ENCODE results near the gene GCC2. TPM values are rescaled to one million over a fixed set of nuclear protein-coding genes. Genes with fewer than 3 reads are reported as not detected.
"Not testable (repeated sequence)": the region's sequence is repeated elsewhere in the genome, so short reads cannot be mapped to it uniquely, and the experiment has no call there.

GCC2 gene
- total RNA-seq, 1 donor from 2014 or later: 30.0 TPM

GRCh38 chr2:108477099-108477498, 28.1 kb downstream of the GCC2 start:
- Histone ChIP-seq H3K4me3 (no peak overlapping the region), H3K4me1 (no peaks in the 10 kb centered on the region), H3K9me3 (no peaks in the 10 kb centered on the region), H3K27me3 (no peaks in the 10 kb centered on the region), H3K27ac (no peak overlapping the region), H3K36me3 (peaks cover 0 to 70% of the 10 kb centered on the region in 2 donors)
- no peak for DNase-seq (ENCODE audit: extremely low spot score in 2 of 2)
- no peak for TF ChIP-seq POLR2A (IDR thresholded peaks at IDR 0.05)
- no peak for TF ChIP-seq POLR2AphosphoS5 (IDR thresholded peaks at IDR 0.05; ENCODE audit: insufficient read depth in 1 of 2, low read depth in 1 of 2)
- no peak for TF ChIP-seq CTCF (IDR thresholded peaks at IDR 0.05)
- intact Hi-C loops (cut with DNase I): no loop called here

- intact Hi-C loops (cut with DNase I): no loop called here
- no peaks in the 10 kb centered on the region for H3K27me3 ChIP-seq
- TF ChIP-seq POLR2AphosphoS5 (IDR thresholded peaks at IDR 0.05; ENCODE audit: insufficient read depth in 1 of 2, low read depth in 1 of 2): no peak
- TF ChIP-seq CTCF (IDR thresholded peaks at IDR 0.05): no peak
- no peak for TF ChIP-seq POLR2A (IDR thresholded peaks at IDR 0.05)
- peaks cover 0 to 63% of the 10 kb centered on the region in 2 donors for H3K36me3 ChIP-seq
- no peak overlapping the region for H3K27ac ChIP-seq
- no peaks in the 10 kb centered on the region for H3K9me3 ChIP-seq
- no peak for DNase-seq (ENCODE audit: extremely low spot score in 2 of 2)
- no peaks in the 10 kb centered on the region for H3K4me1 ChIP-seq
- no peak overlapping the region for H3K4me3 ChIP-seq
These were observed 36.2 kb downstream of the GCC2 start for GRCh38 chr2:108485253-108485652.

GRCh38 chr2:108490506-108491122, 41.6 kb downstream of the GCC2 start:
- Histone ChIP-seq H3K27me3 (no peaks in the 10 kb centered on the region), H3K36me3 (peaks cover 0 to 48% of the 10 kb centered on the region in 2 donors), H3K4me3 (no peak overlapping the region), H3K27ac (no peak overlapping the region), H3K9me3 (no peaks in the 10 kb centered on the region), H3K4me1 (no peaks in the 10 kb centered on the region)
- intact Hi-C loops (cut with DNase I): no loop called here
- TF ChIP-seq POLR2A (IDR thresholded peaks at IDR 0.05) (no peak), POLR2AphosphoS5 (IDR thresholded peaks at IDR 0.05; ENCODE audit: insufficient read depth in 1 of 2, low read depth in 1 of 2) (no peak)
- DNase-seq (ENCODE audit: extremely low spot score in 2 of 2): no peak

GRCh38 chr2:108491848-108492247, 42.8 kb downstream of the GCC2 start:
- Histone ChIP-seq H3K27me3 (no peaks in the 10 kb centered on the region), H3K36me3 (peaks cover 0 to 47% of the 10 kb centered on the region in 2 donors), H3K4me1 (no peaks in the 10 kb centered on the region), H3K27ac (no peak overlapping the region), H3K4me3 (no peak overlapping the region), H3K9me3 (no peaks in the 10 kb centered on the region)
- intact Hi-C loops (cut with DNase I): no loop called here
- no peak for DNase-seq (ENCODE audit: extremely low spot score in 2 of 2)
- TF ChIP-seq CTCF (IDR thresholded peaks at IDR 0.05) (no peak), POLR2AphosphoS5 (IDR thresholded peaks at IDR 0.05; ENCODE audit: insufficient read depth in 1 of 2, low read depth in 1 of 2) (no peak), POLR2A (IDR thresholded peaks at IDR 0.05) (no peak)

GRCh38 chr2:108492364-108492763, 43.4 kb downstream of the GCC2 start:
- no peaks in the 10 kb centered on the region for H3K27me3 ChIP-seq
- H3K27ac ChIP-seq: no peak overlapping the region
- TF ChIP-seq POLR2A (IDR thresholded peaks at IDR 0.05) (no peak), CTCF (IDR thresholded peaks at IDR 0.05) (no peak), POLR2AphosphoS5 (IDR thresholded peaks at IDR 0.05; ENCODE audit: insufficient read depth in 1 of 2, low read depth in 1 of 2) (no peak)
- no peaks in the 10 kb centered on the region for H3K9me3 ChIP-seq
- no peak for DNase-seq (ENCODE audit: extremely low spot score in 2 of 2)
- peaks cover 0 to 47% of the 10 kb centered on the region in 2 donors for H3K36me3 ChIP-seq
- H3K4me1 ChIP-seq: no peaks in the 10 kb centered on the region
- intact Hi-C loops (cut with DNase I): no loop called here
- no peak overlapping the region for H3K4me3 ChIP-seq

- H3K36me3 ChIP-seq: peaks cover 0 to 38% of the 10 kb centered on the region in 2 donors
- H3K9me3 ChIP-seq; H3K4me3 ChIP-seq; DNase-seq (ENCODE audit: extremely low spot score in 2 of 2); H3K27ac ChIP-seq; H3K4me1 ChIP-seq; intact Hi-C loops (cut with DNase I); H3K27me3 ChIP-seq: not testable (repeated sequence)
These were observed 47.2 kb downstream of the GCC2 start for GRCh38 chr2:108496167-108496566.

GRCh38 chr2:108507620-108508019, 58.6 kb downstream of the GCC2 start:
- H3K4me1 ChIP-seq; H3K27me3 ChIP-seq; intact Hi-C loops (cut with DNase I); H3K9me3 ChIP-seq; H3K36me3 ChIP-seq; H3K4me3 ChIP-seq; H3K27ac ChIP-seq; DNase-seq (ENCODE audit: extremely low spot score in 2 of 2): not testable (repeated sequence)

- intact Hi-C loops (cut with DNase I): not testable (repeated sequence)
These were observed 63.4 kb downstream of the GCC2 start for GRCh38 chr2:108512431-108512830.

GRCh38 chr2:108514478-108514877, 65.5 kb downstream of the GCC2 start:
- H3K4me1 ChIP-seq: not testable (repeated sequence)

More at GRCh38 chr2:108512431-108512830, 63.4 kb downstream of the GCC2 start:
- DNase-seq (ENCODE audit: extremely low spot score in 2 of 2); H3K4me1 ChIP-seq; H3K9me3 ChIP-seq; H3K27ac ChIP-seq; H3K36me3 ChIP-seq; H3K4me3 ChIP-seq; H3K27me3 ChIP-seq: not testable (repeated sequence)

More at GRCh38 chr2:108514478-108514877, 65.5 kb downstream of the GCC2 start:
- DNase-seq (ENCODE audit: extremely low spot score in 2 of 2); intact Hi-C loops (cut with DNase I); H3K4me3 ChIP-seq; H3K27me3 ChIP-seq; H3K36me3 ChIP-seq; H3K9me3 ChIP-seq; H3K27ac ChIP-seq: not testable (repeated sequence)

All from vagina (tissue), 2 donors.